Stimulated activated naive CD4-positive, alpha-beta T cell (primary cell): Measurements from ENCODE around the gene RASL10B.
"Not testable (repeated sequence)": the region's sequence is repeated elsewhere in the genome, so short reads cannot be mapped to it uniquely, and the experiment has no call there.

Source experiments
- DNase-seq, 6 experiments: peaks; one replicate each; lab custom pipeline; 2025; lab: John Stamatoyannopoulos, UW

RASL10B gene

GRCh38 chr17:35742896-35743477 is 11.5 kb downstream of the RASL10B start:
- no peak for DNase-seq

- DNase-seq = no peak
Observed at GRCh38 chr17:35743626-35744328, 12.3 kb downstream of the RASL10B start.

GRCh38 chr17:35744830-35745229 is 13.4 kb downstream of the RASL10B start:
- DNase-seq = no peak

- DNase-seq = no peak
Observed at GRCh38 chr17:35745246-35745645, 13.8 kb downstream of the RASL10B start.

- DNase-seq = no peak
Observed at GRCh38 chr17:35745749-35746320, 14.4 kb downstream of the RASL10B start.

- DNase-seq = peak; percentile 45 to 82 (median 66)
Observed at GRCh38 chr17:35747540-35748017, 16.1 kb downstream of the RASL10B start.

- DNase-seq = no peak
Observed at GRCh38 chr17:35748341-35748841, 17.0 kb downstream of the RASL10B start.

- DNase-seq = no peak
Observed at GRCh38 chr17:35748979-35749378, 17.5 kb downstream of the RASL10B start.

- DNase-seq = no peak
Observed at GRCh38 chr17:35749560-35750412, 18.3 kb downstream of the RASL10B start.

- no peak for DNase-seq
Observed at GRCh38 chr17:35750526-35751395, 19.3 kb downstream of the RASL10B start.

GRCh38 chr17:35751541-35751940 is 20.1 kb downstream of the RASL10B start:
- DNase-seq = not testable (repeated sequence)

- no peak for DNase-seq
Observed at GRCh38 chr17:35752471-35752870, 21.0 kb downstream of the RASL10B start.

GRCh38 chr17:35752945-35753764 is 21.7 kb downstream of the RASL10B start, which contains the start of gene GAS2L2:
Gene GAS2L2, minus strand, starts transcription at chr17:35753239. Its CDS starts 389 bp downstream, at chr17:35752850.
- no peak for DNase-seq

GRCh38 chr17:35757243-35757642 is 25.8 kb downstream of the RASL10B start:
- DNase-seq = no peak

- DNase-seq = no peak
Observed at GRCh38 chr17:35760587-35760986, 29.1 kb downstream of the RASL10B start, which contains the start of gene C17orf50. Gene C17orf50, plus strand, starts transcription at chr17:35760887. Its CDS starts 55 bp downstream, at chr17:35760942.

- no peak for DNase-seq
Observed at GRCh38 chr17:35761601-35762000, 30.2 kb downstream of the RASL10B start.

GRCh38 chr17:35763767-35764122 is 32.3 kb downstream of the RASL10B start:
- DNase-seq = no peak

GRCh38 chr17:35764123-35764991 is 32.9 kb downstream of the RASL10B start:
- peak; percentile 72 to 88 (median 82) for DNase-seq

GRCh38 chr17:35765086-35765710 is 33.8 kb downstream of the RASL10B start:
- DNase-seq = no peak
